GM12874 (cell line): ENCODE results near the gene UNC13C.

ENCODE experiments used
- TF ChIP-seq, protein P1 (sequence below): IDR thresholded peaks from 2 replicates; pipeline ENCODE4 v1.5.1; 2011; ENCODE audit warnings: low read depth, mild to moderate bottlenecking, control low read depth, low read length, moderate library complexity; ENCODE audit not compliant: insufficient read depth

Gene UNC13C

DNA sequence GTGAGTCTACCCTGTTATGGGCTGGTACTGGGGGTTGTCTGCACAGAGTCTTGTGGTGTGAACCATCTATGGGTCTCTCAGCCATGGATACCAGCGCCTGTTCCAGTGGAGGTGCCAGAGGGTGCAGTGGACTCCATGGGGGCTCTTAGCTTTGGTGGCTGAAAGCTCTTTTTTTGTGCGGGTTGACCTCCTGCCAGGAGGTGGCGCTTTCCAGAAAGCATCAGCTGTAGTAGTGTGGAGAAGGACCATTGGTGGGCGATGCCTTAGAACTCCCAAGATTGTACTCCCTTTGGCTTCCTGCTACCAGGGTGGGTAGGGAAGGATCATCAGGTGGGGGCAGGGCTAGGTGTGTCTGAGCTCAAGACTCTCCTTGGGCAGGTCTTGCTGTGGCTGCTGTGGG, 615.9 kb downstream of the UNC13C start:
- TF ChIP-seq, protein P1, sequence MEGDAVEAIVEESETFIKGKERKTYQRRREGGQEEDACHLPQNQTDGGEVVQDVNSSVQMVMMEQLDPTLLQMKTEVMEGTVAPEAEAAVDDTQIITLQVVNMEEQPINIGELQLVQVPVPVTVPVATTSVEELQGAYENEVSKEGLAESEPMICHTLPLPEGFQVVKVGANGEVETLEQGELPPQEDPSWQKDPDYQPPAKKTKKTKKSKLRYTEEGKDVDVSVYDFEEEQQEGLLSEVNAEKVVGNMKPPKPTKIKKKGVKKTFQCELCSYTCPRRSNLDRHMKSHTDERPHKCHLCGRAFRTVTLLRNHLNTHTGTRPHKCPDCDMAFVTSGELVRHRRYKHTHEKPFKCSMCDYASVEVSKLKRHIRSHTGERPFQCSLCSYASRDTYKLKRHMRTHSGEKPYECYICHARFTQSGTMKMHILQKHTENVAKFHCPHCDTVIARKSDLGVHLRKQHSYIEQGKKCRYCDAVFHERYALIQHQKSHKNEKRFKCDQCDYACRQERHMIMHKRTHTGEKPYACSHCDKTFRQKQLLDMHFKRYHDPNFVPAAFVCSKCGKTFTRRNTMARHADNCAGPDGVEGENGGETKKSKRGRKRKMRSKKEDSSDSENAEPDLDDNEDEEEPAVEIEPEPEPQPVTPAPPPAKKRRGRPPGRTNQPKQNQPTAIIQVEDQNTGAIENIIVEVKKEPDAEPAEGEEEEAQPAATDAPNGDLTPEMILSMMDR: no peak

DNA sequence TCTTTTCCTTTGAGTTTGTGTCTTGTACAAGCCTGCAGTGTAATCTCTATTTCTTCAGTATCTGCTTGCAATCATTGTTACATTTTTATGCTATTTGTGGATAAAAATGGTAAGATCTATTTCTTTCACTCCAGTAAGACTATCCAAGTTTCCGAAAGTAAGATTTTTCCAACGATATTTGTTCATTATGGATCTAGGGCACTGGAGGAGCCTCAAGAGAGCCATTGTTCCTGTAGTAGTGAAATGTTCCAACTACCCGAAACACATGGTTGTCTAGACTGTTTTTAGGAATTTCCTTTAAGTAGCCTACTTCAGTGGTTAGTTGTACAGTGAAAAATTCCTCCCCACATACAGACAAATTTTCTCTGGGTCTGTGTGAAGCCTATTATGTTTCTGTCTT, 621.1 kb downstream of the UNC13C start:
- TF ChIP-seq, protein P1: no peak

DNA sequence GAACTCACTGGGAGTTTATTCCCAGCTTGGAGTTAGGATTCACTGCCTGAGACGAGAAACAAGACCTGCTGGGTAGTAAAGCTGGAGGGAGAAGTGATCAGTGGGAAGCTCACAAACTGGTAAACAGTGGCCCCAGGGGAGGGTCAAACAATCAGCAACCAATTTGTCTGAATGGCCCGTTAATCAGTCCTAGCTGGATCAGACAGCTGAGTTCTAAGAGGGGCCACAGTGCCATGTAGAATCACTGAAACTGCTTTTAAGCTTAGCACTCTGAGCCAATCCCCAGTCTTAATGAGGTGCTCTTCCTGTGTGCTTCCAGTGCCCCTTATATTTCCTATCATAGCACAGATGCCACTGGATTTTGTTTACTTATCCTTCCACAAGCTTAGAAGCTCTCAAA, 626.8 kb downstream of the UNC13C start:
- TF ChIP-seq, protein P1: no peak

DNA sequence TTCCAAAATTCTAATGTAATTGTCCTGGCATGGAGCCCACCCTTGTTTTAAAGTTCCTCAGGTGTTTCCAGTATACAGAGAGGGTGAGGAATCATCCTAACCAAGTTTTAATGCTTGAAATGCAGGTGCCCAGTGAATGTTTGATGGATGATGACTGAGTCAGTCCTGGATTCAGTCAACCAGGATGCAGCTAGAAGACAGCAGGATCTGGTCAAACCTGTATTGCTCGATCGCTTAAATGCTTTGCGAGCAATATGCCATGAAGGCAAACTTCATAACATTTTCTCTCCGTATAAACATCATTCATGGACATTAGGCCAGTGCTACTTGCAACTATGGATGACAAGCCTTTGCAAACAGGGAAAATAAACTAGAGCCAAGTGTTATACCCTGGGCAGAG, 627.3 kb downstream of the UNC13C start:
- TF ChIP-seq, protein P1: no peak

DNA sequence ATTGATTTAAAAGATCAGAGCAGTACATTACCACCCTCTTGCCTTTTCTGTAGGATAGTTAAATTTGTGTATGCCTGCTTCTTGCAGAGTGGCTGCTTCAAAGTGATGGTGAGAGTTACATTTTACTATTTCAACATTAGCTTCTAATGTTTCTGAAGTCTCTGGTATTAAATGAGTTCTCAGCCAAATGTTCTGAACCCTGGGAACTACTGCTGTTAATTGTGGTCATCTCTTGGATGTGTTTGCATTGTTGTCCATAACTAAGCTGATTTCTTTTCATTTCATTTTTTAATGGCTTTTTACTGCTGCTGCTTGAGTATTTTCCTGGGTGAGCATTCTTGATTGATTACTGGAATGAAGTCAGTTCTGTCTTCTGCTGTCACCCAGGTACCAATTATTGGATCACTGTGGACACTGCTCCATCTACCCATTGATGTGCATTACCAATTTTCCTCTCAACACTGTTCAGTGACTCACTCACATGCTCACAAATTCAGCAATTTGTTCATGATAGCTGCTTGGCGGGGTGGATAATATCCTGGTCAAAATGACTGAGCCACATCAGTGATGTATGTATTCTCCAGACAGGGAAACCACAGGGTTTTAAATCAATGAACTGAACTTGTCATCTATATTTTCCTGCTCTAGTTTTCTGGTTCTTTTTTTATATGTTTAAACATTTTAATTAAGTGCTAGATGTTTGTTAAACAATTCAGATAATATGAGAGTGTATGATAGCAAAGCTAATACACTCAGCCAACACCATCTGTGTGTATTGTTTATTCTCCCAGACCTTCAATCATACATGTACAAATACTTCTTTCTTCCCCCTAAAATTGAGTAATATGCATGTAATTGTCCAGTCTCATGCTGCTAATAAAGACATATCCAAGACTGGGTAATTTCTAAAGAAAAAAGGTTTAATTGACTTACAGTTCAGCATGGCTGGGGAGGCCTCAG, 630.9 kb downstream of the UNC13C start:
- TF ChIP-seq, protein P1: no peak

DNA sequence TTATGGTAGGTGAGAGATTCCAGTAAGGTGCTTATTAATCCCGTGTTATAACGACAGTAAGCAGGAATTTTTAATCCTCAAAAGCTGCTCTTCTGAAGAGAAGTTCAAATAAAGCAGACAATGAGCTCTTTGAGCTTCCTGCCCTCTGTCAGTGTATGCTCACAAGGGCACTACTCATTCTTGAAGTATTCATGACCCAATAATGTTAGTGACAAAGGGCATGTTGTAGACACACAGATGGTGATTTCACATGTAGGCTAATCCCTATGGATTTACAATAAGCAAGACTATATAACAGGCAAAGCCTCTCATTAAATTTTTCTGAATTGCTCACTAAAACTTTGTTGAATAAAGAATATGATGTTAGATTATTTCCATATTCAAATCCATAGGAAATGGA, 639.9 kb downstream of the UNC13C start:
- TF ChIP-seq, protein P1: no peak

DNA sequence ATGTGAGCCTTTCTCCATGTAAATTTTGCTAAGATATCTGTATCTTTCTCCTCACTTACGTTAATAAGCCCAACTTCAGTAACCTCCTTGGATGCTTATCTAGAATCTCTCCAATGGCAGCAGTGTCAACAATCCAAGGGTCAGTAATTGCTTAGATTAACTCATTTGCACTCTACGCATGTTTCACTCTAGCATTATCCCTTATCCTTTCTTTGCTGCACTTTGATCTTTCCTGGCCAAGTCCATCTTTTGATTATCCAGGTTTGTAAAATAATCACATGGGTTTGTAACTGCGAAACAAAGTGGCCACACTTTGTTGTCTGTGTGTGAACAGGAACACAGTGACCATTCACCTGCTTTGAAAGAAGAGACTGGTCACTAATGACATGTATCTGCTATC, 640.9 kb downstream of the UNC13C start:
- TF ChIP-seq, protein P1: no peak
